ENCODE measurements around the gene SIDT2.
"Not testable (repeated sequence)": the region's sequence is repeated elsewhere in the genome, so short reads cannot be mapped to it uniquely, and the experiment has no call there.

SIDT2 gene

DNA sequence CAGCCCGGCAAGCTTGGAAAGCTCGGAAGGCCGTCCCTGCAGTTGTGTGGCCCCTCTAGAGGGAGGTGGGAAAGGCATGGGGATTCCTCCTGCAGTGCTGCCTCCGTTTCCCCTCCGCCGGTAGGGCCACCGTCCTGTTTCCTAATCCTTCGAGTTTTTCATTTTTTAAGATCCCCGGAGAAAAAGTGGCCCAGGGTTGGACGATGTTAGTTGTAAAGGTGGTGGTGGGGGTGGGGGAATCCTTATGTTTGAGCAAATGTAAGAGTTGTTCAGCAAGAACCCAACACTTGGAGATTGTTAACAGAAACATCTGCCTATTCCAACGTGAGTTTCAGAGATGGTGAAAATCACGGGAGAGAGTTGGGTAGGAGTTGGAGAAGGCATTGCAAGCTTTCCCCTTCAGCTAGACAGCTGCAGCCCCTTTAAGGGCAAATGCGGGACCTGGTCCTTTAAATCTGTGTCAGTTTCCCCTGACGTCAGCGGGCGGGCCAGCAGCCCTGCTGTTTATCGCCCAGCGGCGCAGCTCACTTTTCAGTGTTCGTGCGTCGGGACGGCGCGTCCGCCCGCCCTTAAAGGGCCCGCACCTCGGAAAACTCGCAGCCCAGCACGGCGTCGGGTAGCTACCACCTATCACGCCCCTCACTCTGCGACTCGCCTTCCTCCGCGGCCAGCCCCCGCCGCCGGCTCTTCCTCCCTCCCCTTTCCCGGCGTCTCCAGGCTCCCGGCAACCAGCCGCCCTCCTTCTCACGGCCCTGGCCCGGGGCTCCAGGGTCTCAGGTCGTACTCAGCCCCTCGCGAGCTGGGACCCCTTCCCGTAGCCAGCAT is at the start of gene SIDT2:
Gene SIDT2 (plus strand): TSS at position 534 of the 825 bp plus-strand sequence. CDS start 521 bp downstream, outside the sequence.
- peak; percentile 17 to 88 for DNase-seq

- DNase-seq = not testable (repeated sequence)
These were observed 48.1 kb upstream of the SIDT2 start for GRCh38 chr11:117130396-117130795.

DNA sequence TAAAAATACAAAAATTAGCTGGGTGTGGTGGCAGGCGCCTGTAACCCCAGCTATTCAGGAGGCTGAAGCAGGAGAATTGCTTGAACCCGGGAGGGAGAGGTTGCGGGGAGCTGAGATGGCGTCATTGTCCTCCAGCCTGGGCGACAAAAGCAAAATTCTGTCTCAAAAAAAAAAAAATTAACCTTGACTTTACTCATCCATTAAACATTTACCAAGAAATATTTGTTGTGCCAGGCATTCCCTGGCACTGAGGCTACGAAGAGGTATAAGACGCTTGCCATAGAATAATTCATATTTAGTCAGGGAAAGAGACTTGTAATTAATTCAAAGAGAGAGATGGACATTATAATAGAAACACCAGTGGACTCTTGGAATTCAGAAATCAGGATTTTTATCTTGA is 47.7 kb upstream of the SIDT2 start:
- DNase-seq = no peak

- no peak for DNase-seq
These were observed 44.1 kb upstream of the SIDT2 start for GRCh38 chr11:117134431-117134830.

DNA sequence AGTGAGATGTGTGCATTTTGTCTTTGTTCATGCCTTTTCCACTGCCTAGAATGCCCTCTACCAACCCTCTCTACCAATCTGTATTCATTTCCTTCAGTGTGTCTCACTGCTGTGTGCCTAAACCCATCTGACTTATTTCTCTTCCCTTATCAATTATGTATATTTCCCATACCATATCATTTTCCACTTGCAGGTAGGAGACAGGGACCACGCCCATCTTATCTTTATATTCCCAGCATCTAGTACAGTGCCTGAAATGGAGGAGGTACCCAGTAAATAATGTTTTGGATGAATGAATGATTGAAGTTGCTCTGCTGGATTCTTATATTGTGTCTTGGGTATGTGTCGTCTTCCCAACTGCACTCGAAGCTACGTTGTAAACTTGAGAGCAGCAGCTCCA is 43.6 kb upstream of the SIDT2 start:
- DNase-seq = not testable (repeated sequence)

DNA sequence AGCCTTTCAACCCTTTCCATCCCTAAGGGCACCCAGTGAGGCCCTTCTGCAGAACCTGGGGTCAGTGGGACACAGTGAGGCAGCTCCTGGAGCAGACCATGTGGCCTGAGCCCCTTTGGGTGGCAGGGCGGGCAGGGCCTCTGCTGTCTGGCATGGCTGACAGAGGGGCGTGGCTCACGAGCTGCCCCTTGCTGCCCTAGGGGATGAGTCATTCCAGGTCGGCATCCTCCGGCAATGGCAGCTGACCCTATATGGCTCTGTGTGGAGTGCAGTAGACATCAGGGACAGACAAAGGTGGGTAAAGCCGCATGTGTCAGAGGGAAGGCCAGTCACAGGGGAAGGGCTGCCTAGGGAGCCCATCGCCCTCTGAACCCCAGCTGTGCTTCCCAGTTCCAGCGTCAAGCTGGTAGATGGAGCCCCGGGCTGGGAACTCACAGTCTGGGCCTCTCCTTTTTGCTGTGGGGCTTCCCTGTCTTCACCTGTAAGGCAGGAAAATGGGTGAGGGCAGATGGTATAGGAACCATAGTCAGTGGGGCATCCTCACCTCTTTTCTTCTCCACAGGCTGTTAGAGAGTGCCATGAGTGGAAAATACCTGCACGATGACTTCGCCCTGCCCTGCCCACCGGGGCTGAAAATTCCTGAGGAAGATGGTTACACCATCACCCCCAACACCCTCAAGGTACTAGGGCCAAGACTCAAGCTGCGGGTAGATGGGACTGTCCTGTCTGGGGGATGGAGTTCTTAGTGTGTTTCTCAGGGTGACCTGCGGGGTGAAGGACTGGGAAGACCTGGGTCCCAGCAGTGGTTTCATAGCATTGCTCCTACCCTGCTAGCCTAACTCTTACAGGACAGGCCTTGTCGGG is 41.1 kb upstream of the SIDT2 start:
- DNase-seq = not testable (repeated sequence)

DNA sequence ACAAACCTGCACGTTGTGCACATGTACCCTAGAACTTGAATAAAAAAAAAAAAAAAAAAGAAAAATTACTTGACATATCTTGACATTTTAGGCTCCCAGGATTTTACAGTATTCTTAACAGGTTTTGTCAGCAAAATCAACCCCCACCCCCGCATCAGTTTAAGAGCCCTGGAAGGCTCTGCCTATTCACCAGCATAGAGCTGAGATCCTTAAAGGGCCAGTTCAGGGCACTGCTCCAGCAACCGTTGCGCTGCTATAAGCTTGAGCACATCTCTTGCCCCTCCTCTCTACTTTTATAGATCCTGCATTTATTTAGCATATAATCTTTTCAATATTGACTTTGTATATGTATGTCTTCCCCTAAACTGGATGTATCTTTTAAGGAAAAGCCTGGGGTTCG is 35.2 kb upstream of the SIDT2 start:
- peak in 1 of 2 experiments; percentile 47 for DNase-seq

GRCh38 chr11:117143871-117144476 is 34.6 kb upstream of the SIDT2 start, which contains the start of gene PAFAH1B2:
Gene PAFAH1B2, plus strand, starts transcription at chr11:117144287. Its CDS starts 8,161 bp downstream, at chr11:117152448.
- peak; percentile 23 to 73 for DNase-seq

DNA sequence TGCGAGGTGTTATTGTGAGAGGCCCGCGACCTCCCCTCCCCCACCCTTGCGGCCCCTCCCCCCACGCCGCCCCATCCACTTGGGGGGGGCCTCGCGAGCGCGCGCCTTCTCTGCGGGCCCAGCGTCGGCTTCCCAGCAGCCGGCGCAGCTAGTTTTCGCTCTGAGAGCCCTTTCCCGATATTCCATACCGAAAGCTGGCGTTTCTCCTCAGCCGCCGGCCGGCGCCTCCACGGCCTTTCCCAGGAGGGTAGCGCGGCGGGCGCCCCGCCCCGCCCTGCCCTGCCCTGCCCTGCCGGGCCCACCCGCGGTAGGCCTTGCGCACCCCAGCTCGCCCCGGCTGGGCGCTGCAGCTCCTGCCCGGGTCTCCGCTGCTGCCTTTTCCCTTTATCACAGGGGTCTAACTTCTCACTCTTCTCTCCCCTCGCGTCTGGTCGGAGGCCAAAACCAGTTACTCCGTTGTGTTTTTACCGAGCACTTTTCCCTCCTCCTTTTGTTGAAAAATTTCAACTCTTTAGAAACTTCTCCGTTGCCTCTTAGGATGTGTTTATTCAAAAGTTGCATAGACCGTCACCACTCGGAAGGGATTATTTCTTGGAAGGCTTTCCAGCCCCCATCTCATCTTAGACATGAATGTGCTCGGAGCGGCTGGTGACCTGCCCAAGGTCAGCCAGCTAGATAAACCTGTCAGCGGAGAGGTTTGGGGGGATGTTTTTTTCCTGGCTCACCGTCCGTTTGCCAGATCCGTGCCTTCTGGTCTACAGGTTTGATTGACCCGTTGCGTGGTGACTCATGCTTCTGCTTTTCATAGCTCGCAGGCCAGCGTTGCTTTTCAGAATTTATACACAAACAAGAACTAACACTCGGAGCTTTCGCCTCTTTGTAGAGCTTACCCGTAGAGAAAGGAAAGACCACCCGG is 33.8 kb upstream of the SIDT2 start:
- DNase-seq = no peak

- no peak for DNase-seq
These were observed 33.2 kb upstream of the SIDT2 start for GRCh38 chr11:117145393-117145761.

GRCh38 chr11:117146521-117146920 is 32.0 kb upstream of the SIDT2 start:
- no peak for DNase-seq

GRCh38 chr11:117152066-117152465 is 26.5 kb upstream of the SIDT2 start:
- DNase-seq = no peak

- DNase-seq = no peak
These were observed 24.1 kb upstream of the SIDT2 start for GRCh38 chr11:117154468-117154867.

GRCh38 chr11:117157507-117157906 is 21.0 kb upstream of the SIDT2 start:
- DNase-seq = no peak

DNA sequence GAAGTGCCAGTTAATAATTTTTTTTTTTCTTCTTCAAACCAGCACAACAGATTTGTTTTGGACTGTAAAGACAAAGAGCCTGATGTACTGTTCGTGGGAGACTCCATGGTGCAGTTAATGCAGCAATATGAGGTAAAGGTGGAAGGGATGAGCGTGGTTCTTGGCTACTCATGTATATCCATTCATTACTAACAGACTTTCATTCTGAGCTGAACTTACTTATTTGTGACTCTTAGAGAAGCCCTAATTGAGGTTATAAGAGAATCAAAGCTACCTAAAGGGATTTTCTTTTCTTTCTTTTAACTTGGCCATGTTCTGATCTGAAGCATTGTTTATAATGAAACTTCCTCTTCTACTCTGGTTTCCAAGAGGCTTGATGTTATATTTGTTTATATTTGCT is 18.7 kb upstream of the SIDT2 start:
- DNase-seq = no peak

GRCh38 chr11:117160826-117161225 is 17.7 kb upstream of the SIDT2 start:
- DNase-seq = no peak

DNA sequence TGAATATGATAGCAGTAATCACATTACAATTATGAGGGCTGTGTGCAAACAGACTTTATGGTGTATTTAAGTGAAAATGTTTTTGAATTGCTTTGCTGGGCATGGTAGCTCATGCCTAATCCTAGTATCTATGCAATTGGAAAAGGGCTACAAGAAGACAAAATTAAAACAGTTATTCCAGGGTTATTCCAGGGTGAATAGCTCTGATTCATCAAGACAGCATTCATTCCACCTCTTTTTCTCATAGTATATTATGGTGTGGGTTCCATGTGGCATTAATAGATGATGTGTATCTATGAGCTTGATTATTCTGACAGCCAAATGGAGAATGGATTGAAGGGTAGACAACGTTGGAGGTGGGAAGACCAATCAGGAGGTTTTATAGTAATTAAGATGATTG is 12.1 kb upstream of the SIDT2 start:
- DNase-seq = no peak

DNA sequence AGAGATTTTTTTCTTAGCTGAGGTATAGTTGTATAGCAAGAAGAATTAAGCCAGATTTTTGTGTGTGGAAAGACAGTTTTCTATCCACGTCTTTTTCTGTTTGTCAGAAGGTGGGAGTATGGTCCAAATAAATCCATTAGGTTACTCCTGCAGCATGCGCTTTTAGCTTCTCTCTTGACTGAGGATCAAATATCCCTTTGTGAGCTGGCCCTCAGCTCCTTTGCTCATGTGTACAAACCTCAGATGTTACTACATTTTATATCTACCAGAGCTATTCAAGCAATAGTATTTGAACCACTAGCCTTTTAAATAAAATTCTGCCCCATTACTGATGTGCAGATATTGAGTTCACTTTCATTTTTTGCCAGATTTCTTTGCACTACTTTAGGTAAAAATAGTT is 8.8 kb upstream of the SIDT2 start:
- DNase-seq = no peak

- DNase-seq = no peak
These were observed 8.3 kb upstream of the SIDT2 start for GRCh38 chr11:117170210-117170609.

GRCh38 chr11:117171007-117171403 is 7.5 kb upstream of the SIDT2 start:
- no peak for DNase-seq

DNA sequence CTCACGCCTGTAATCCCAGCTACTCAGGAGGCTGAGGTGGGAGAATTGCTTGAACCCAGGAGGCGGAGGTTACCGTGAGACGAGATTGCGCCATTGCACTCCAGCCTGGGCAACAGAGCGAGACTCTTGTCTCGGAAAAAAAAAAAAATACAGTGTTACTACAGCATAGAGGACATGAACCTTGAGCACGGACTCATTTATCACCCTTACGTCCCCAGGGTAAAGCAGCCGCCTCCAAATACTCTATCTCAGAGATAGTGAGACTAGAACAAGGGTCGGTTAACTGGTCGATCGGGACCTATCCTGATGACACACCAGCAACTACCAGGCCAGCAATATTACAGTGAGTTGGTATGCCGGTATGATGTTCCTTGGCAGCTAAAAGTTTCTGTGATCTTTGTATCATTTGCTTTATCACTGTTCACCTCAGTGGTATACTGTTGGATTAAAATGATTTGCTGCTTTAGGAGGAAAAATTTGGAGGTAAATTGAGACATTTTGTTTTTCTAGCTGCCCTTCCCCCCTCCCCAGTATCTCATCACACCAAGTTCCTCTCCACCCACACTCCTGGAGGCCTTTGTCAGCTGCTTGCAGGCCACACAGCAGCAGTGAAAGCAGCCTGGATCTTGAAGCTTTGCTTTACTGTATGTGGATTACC is 7.0 kb upstream of the SIDT2 start:
- no peak for DNase-seq

Data from cerebellar nuclear complex (tissue), 1 donor.